Parathyroid adenoma (tissue), 2 donors: ENCODE data around the gene UTRN.

Source experiments
- H2AFZ ChIP-seq: fragments of 300-600 bp; sonication (generic); one replicate; pipeline ENCODE4 v1.7.0; 2017; ENCODE audit warnings: antibody characterized with exemption, mild to moderate bottlenecking
- H3K27ac ChIP-seq: fragments of 300-600 bp; sonication (generic); one replicate; pipeline ENCODE4 v1.7.0; 2017
- H3K27me3 ChIP-seq: fragments of 300-600 bp; sonication (generic); one replicate; pipeline ENCODE4 v1.7.0; 2017; ENCODE audit warnings: low read length; ENCODE audit not compliant: control insufficient read depth, insufficient read depth
- H3K36me3 ChIP-seq: fragments of 300-600 bp; sonication (generic); one replicate; pipeline ENCODE4 v1.7.0; 2017; ENCODE audit warnings: low read length; ENCODE audit not compliant: control insufficient read depth, insufficient read depth
- H3K4me1 ChIP-seq: fragments of 300-600 bp; sonication (generic); one replicate; pipeline ENCODE4 v1.7.0; 2017; ENCODE audit warnings: control low read depth
- H3K4me2 ChIP-seq: fragments of 300-600 bp; sonication (generic); one replicate; pipeline ENCODE4 v1.7.0; 2017; ENCODE audit warnings: low read length
- H3K4me3 ChIP-seq: fragments of 300-600 bp; sonication (generic); one replicate; pipeline ENCODE4 v1.7.0; 2017; ENCODE audit warnings: low read depth, low read length
- H3K79me2 ChIP-seq: fragments of 300-600 bp; sonication (generic); one replicate; pipeline ENCODE4 v1.7.0; 2017; ENCODE audit warnings: control low read depth
- H3K9ac ChIP-seq: fragments of 300-600 bp; sonication (generic); one replicate; pipeline ENCODE4 v1.7.0; 2017; ENCODE audit warnings: mild to moderate bottlenecking
- H3K9me3 ChIP-seq: fragments of 300-600 bp; sonication (generic); one replicate; pipeline ENCODE4 v1.7.0; 2017; ENCODE audit warnings: low read length; ENCODE audit not compliant: control insufficient read depth
- CTCF ChIP-seq: fragments of 300-600 bp; sonication (generic); IDR thresholded peaks from one replicate; pipeline ENCODE4 v1.7.0; 2017; ENCODE audit warnings: antibody characterized with exemption, mild to moderate bottlenecking
- donor health status: primary hyperparathyroidism.

Gene UTRN

GRCh38 chr6:144304223-144304848, 19.2 kb downstream of the UTRN start:
- no peaks in the 10 kb centered on the region for H3K36me3 ChIP-seq
- no peak overlapping the region for H3K27ac ChIP-seq
- H3K4me1 ChIP-seq: peaks cover 13% of the 10 kb centered on the region
- H2AFZ ChIP-seq: no peak overlapping the region
- peaks cover 58% of the 10 kb centered on the region for H3K79me2 ChIP-seq
- H3K9me3 ChIP-seq: no peaks in the 10 kb centered on the region
- no peak overlapping the region for H3K4me2 ChIP-seq
- H3K27me3 ChIP-seq: no peaks in the 10 kb centered on the region
- H3K9ac ChIP-seq: no peak overlapping the region
- no peak for TF ChIP-seq CTCF
- no peak overlapping the region for H3K4me3 ChIP-seq

GRCh38 chr6:144305567-144305966, 20.4 kb downstream of the UTRN start:
- no peaks in the 10 kb centered on the region for H3K36me3 ChIP-seq
- H3K9me3 ChIP-seq: no peaks in the 10 kb centered on the region
- peaks cover 60% of the 10 kb centered on the region for H3K79me2 ChIP-seq
- no peak overlapping the region for H3K4me2 ChIP-seq
- H3K27ac ChIP-seq: peak overlapping the region; percentile 72
- no peaks in the 10 kb centered on the region for H3K27me3 ChIP-seq
- H3K9ac ChIP-seq: no peak overlapping the region
- peak overlapping the region; percentile 47 for H2AFZ ChIP-seq
- no peak overlapping the region for H3K4me3 ChIP-seq
- peaks cover 15% of the 10 kb centered on the region for H3K4me1 ChIP-seq
- TF ChIP-seq CTCF: no peak

GRCh38 chr6:144305985-144306384, 20.9 kb downstream of the UTRN start:
- H3K27me3 ChIP-seq: no peaks in the 10 kb centered on the region
- no peak overlapping the region for H3K4me3 ChIP-seq
- peak overlapping the region; percentile 47 for H2AFZ ChIP-seq
- H3K4me2 ChIP-seq: no peak overlapping the region
- no peaks in the 10 kb centered on the region for H3K9me3 ChIP-seq
- peak overlapping the region; percentile 72 for H3K27ac ChIP-seq
- H3K4me1 ChIP-seq: peaks cover 15% of the 10 kb centered on the region
- H3K9ac ChIP-seq: no peak overlapping the region
- TF ChIP-seq CTCF: no peak
- H3K36me3 ChIP-seq: no peaks in the 10 kb centered on the region
- peaks cover 63% of the 10 kb centered on the region for H3K79me2 ChIP-seq

GRCh38 chr6:144307880-144308279, 22.7 kb downstream of the UTRN start:
- Histone ChIP-seq H3K9ac (no peak overlapping the region), H3K79me2 (peaks cover 54% of the 10 kb centered on the region), H3K4me1 (peaks cover 15% of the 10 kb centered on the region), H3K9me3 (no peaks in the 10 kb centered on the region), H3K4me2 (no peak overlapping the region), H3K36me3 (no peaks in the 10 kb centered on the region), H3K27ac (no peak overlapping the region), H3K4me3 (no peak overlapping the region), H2AFZ (no peak overlapping the region), H3K27me3 (no peaks in the 10 kb centered on the region)
- TF ChIP-seq CTCF: no peak

- H3K4me1 ChIP-seq: peaks cover 27% of the 10 kb centered on the region
- no peak for TF ChIP-seq CTCF
- H3K9me3 ChIP-seq: no peaks in the 10 kb centered on the region
- H2AFZ ChIP-seq: no peak overlapping the region
- no peak overlapping the region for H3K9ac ChIP-seq
- H3K79me2 ChIP-seq: peaks cover 57% of the 10 kb centered on the region
- no peaks in the 10 kb centered on the region for H3K36me3 ChIP-seq
- no peak overlapping the region for H3K4me2 ChIP-seq
- no peak overlapping the region for H3K27ac ChIP-seq
- H3K27me3 ChIP-seq: no peaks in the 10 kb centered on the region
- no peak overlapping the region for H3K4me3 ChIP-seq
Measured at GRCh38 chr6:144310765-144311164, 25.6 kb downstream of the UTRN start.
